Mucosa of rectum (tissue), 2 donors: Measurements from ENCODE around the gene ZCCHC2.

Experiments
- H3K27ac ChIP-seq, 2 donors: one replicate each; pipeline ENCODE4 v1.7.0; 2013; ENCODE audit warnings: inconsistent platforms in 2 of 2, low read depth in 2 of 2, low read length in 2 of 2
- H3K27me3 ChIP-seq, 2 donors: one replicate each; pipeline ENCODE4 v1.7.0; 2013; ENCODE audit warnings: low read length in 2 of 2; ENCODE audit not compliant: control insufficient read depth in 2 of 2, insufficient read depth in 2 of 2
- H3K36me3 ChIP-seq, 2 donors: one replicate each; pipeline ENCODE4 v1.7.0; 2013; ENCODE audit warnings: low read length in 2 of 2; ENCODE audit not compliant: control insufficient read depth in 2 of 2, insufficient read depth in 2 of 2
- H3K4me1 ChIP-seq, 2 donors: one replicate each; pipeline ENCODE4 v1.7.0; 2013; ENCODE audit warnings: low read length in 2 of 2, mild to moderate bottlenecking in 1 of 2; ENCODE audit not compliant: control insufficient read depth in 2 of 2, insufficient read depth in 2 of 2
- H3K4me3 ChIP-seq, 2 donors: one replicate each; pipeline ENCODE4 v1.7.0; 2013; ENCODE audit warnings: low read length in 2 of 2
- H3K9ac ChIP-seq, 2 donors: one replicate each; pipeline ENCODE4 v1.7.0; 2013; ENCODE audit warnings: low read length in 2 of 2, low read depth in 1 of 2, mild to moderate bottlenecking in 1 of 2
- H3K9me3 ChIP-seq, 2 donors: one replicate each; pipeline ENCODE4 v1.7.0; 2013; ENCODE audit warnings: low read length in 2 of 2; ENCODE audit not compliant: control insufficient read depth in 2 of 2
- donor health status: healthy.
- donor health status: Normal muscosa, but diverticular disease.

Gene ZCCHC2

DNA sequence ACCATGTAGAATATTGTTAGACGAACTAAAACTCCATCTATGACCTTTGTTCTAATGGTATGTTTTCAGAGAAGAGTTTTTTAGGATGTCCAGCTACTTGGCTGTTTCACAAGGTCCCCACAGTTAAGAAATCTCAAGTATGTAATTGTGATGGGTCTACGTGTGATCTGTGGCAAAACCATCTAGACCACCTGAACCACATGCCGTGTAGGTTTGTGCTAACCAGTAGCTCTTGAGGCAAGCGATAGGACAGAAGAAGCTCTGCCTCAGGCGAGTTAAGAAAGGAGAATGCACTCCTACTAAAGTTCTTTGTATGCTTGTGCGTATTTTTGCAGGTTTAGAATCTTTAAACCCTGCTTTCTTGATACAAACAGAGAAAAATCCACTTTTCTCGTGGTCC, 13.2 kb downstream of the ZCCHC2 start:
- H3K9ac ChIP-seq = no peak overlapping the region
- peaks cover 0 to 2% of the 10 kb centered on the region in 2 donors for H3K4me1 ChIP-seq
- no peaks in the 10 kb centered on the region for H3K27me3 ChIP-seq
- no peaks in the 10 kb centered on the region for H3K9me3 ChIP-seq
- H3K36me3 ChIP-seq = peaks cover 7 to 11% of the 10 kb centered on the region in 2 donors
- no peak overlapping the region for H3K27ac ChIP-seq
- no peak overlapping the region for H3K4me3 ChIP-seq

GRCh38 chr18:62537042-62537894, 14.4 kb downstream of the ZCCHC2 start:
- H3K27ac ChIP-seq = no peak overlapping the region
- H3K4me1 ChIP-seq = peaks cover 0 to 2% of the 10 kb centered on the region in 2 donors
- H3K9ac ChIP-seq = no peak overlapping the region
- H3K36me3 ChIP-seq = peaks cover 9 to 11% of the 10 kb centered on the region in 2 donors
- H3K27me3 ChIP-seq = no peaks in the 10 kb centered on the region
- no peaks in the 10 kb centered on the region for H3K9me3 ChIP-seq
- H3K4me3 ChIP-seq = no peak overlapping the region

- Histone ChIP-seq H3K36me3 (peaks cover 14 to 15% of the 10 kb centered on the region in 2 donors), H3K4me3 (no peak overlapping the region), H3K9me3 (no peaks in the 10 kb centered on the region), H3K27ac (no peak overlapping the region), H3K27me3 (no peaks in the 10 kb centered on the region), H3K9ac (no peak overlapping the region), H3K4me1 (peaks cover 0 to 2% of the 10 kb centered on the region in 2 donors)
Measured at GRCh38 chr18:62537946-62538345, 15.1 kb downstream of the ZCCHC2 start.

DNA sequence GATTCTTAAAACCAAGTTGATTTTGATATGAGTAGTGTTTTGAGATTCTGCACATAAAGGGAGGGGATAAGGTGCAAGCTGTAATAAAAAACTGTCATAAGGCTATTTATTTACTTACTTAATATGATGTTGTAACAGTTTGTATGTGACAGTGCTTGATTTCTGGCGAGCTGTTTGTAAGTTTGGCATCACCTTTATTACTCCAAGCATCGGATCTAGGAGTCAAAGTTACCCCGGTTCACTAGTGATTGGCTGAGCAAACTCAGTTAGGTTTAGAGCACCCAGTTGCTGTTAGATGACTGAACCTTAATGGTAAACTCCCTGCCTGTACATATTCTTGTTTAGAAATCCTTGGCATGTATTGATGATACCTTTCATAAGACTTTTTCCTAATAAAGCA, 16.1 kb downstream of the ZCCHC2 start:
- Histone ChIP-seq H3K9me3 (no peaks in the 10 kb centered on the region), H3K4me3 (no peak overlapping the region), H3K4me1 (peaks cover 0 to 2% of the 10 kb centered on the region in 2 donors), H3K27ac (no peak overlapping the region), H3K27me3 (no peaks in the 10 kb centered on the region), H3K36me3 (peaks cover 23 to 24% of the 10 kb centered on the region in 2 donors), H3K9ac (no peak overlapping the region)

DNA sequence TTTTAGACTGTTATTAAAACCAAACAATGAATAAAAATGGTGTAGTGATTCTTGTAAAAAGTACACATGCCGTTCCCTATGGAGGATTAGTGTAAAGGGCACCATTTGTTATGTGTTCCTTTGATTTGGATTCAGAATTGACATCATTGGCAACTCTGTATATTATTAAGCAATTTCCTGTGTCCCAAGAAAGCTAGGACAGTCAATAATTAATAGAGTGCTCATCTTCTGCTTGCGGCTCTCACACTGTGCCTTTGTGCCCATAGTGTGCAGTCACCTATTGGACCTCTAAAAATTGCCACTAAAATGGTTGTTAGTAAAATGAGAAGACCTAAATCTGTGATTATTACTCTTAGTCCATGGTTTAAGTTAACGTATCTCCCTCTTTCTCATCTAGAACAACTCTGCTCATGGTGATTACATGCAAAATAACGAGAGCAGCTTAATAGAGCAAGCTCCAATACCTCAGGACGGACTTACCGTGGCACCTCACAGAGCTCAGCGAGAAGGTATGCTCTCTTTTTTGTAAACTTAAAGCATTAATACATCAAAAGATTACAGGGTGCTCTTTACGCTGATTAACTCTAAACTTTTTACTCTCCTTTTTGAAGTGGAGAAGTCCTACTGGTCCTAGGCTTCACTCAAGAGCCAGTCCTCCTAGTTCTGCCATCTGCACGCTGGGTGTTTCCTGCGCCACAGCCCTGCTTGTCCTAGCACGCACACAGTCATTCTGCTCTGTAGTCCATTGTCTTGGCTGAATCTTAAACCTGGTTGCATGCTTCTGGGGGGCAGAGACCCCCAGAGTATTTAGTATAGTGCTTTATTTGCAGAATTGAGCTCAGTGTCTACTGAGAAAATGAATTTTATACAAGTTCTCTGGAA, 16.7 kb downstream of the ZCCHC2 start:
- H3K27ac ChIP-seq = no peak overlapping the region

DNA sequence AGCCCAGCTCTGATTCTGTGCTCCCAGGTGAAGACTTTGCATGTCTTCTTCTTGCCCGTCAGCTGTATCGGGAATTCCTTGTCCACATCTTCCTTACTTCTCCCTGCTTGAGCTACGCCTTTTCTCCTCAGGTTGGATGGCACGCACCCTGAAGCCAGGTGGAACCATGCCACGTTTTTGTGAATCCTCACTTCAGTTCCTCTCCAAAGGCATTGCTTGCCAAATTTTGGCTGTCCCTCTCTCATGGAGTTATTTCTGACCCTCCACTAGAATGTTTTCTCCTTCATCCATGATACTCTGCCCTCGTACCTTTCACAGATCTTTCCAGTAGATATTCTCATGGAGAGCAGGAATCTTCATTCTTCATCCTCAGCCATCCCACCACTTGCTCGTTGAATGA, 20.2 kb downstream of the ZCCHC2 start:
- H3K27me3 ChIP-seq = no peaks in the 10 kb centered on the region
- peaks cover 40 to 46% of the 10 kb centered on the region in 2 donors for H3K36me3 ChIP-seq

More for the DNA sequence above, 16.7 kb downstream of the ZCCHC2 start:
- Histone ChIP-seq H3K27me3 (no peaks in the 10 kb centered on the region), H3K9me3 (no peaks in the 10 kb centered on the region), H3K4me1 (peaks cover 0 to 2% of the 10 kb centered on the region in 2 donors), H3K4me3 (no peak overlapping the region), H3K36me3 (peaks cover 27 to 28% of the 10 kb centered on the region in 2 donors), H3K9ac (no peak overlapping the region)

GRCh38 chr18:62545098-62545497, 22.3 kb downstream of the ZCCHC2 start:
- no peak overlapping the region for H3K27ac ChIP-seq
- peaks cover 35 to 43% of the 10 kb centered on the region in 2 donors for H3K36me3 ChIP-seq
- H3K9ac ChIP-seq = no peak overlapping the region
- no peaks in the 10 kb centered on the region for H3K4me1 ChIP-seq
- H3K4me3 ChIP-seq = no peak overlapping the region
- no peaks in the 10 kb centered on the region for H3K9me3 ChIP-seq
- H3K27me3 ChIP-seq = no peaks in the 10 kb centered on the region

More for the DNA sequence above, 20.2 kb downstream of the ZCCHC2 start:
- H3K4me1 ChIP-seq = no peaks in the 10 kb centered on the region
- no peak overlapping the region for H3K9ac ChIP-seq
- no peak overlapping the region for H3K27ac ChIP-seq
- no peak overlapping the region for H3K4me3 ChIP-seq
- no peaks in the 10 kb centered on the region for H3K9me3 ChIP-seq

- Histone ChIP-seq H3K27me3 (no peaks in the 10 kb centered on the region), H3K9ac (no peak overlapping the region), H3K4me1 (no peaks in the 10 kb centered on the region), H3K36me3 (peaks cover 32 to 35% of the 10 kb centered on the region in 2 donors), H3K9me3 (no peaks in the 10 kb centered on the region), H3K4me3 (no peak overlapping the region), H3K27ac (no peak overlapping the region)
Measured at GRCh38 chr18:62549755-62550154, 26.9 kb downstream of the ZCCHC2 start.

- Histone ChIP-seq H3K4me3 (no peak overlapping the region), H3K9ac (no peak overlapping the region), H3K4me1 (no peaks in the 10 kb centered on the region), H3K9me3 (no peaks in the 10 kb centered on the region), H3K27me3 (no peaks in the 10 kb centered on the region), H3K36me3 (peaks cover 26 to 30% of the 10 kb centered on the region in 2 donors), H3K27ac (no peak overlapping the region)
Measured at GRCh38 chr18:62550746-62551145, 27.9 kb downstream of the ZCCHC2 start.

DNA sequence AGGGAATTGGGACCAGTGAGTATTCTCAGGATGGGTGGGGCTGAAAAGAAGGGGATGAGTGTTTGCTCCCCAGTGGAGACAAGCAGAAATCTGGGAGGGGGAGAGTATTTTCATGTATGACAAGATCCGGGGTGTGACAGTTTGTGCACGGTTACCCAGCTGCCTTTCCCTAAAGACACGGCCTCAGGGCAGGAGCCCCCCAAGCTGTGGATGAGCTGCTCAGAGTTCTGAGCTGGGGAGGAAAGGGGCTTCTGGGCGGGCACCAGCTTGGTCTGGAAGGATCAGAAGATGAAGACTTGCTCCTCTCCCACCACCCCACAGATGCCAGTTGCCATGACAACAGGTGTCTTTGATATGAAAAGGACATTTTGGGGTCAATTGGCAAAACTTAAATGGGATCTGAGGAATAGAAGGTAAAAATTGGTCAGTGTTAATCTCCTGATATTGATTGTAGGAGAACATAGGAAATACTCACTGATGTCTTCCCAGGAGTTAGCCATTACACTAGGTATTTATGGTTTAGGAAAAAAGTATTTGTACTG, 29.2 kb downstream of the ZCCHC2 start:
- H3K4me1 ChIP-seq = no peaks in the 10 kb centered on the region
- no peak overlapping the region for H3K4me3 ChIP-seq
- no peaks in the 10 kb centered on the region for H3K9me3 ChIP-seq
- H3K27me3 ChIP-seq = no peaks in the 10 kb centered on the region
- no peak overlapping the region for H3K9ac ChIP-seq
- peaks cover 23 to 32% of the 10 kb centered on the region in 2 donors for H3K36me3 ChIP-seq
- no peak overlapping the region for H3K27ac ChIP-seq
